GM12891 (cell line): ENCODE measurements around the gene ISYNA1.

Experiments used
- PAX5 ChIP-seq: IDR thresholded peaks from 2 replicates; pipeline ENCODE4 v1.6.1; 2011; ENCODE audit warnings: low read length, moderate library complexity, mild to moderate bottlenecking; ENCODE audit not compliant: insufficient read depth, severe bottlenecking
- POLR2A ChIP-seq: IDR thresholded peaks from 2 replicates; pipeline ENCODE4 v1.6.1; 2011; ENCODE audit warnings: low read depth, low read length, control low read depth
- POLR2AphosphoS5 ChIP-seq: IDR thresholded peaks from 2 replicates; pipeline ENCODE4 v1.6.1; 2011; ENCODE audit warnings: low read depth, low read length, control low read depth
- POU2F2 ChIP-seq: IDR thresholded peaks from 2 replicates; pipeline ENCODE4 v1.6.1; 2011; ENCODE audit warnings: low read depth, mild to moderate bottlenecking, control low read depth, low read length, moderate library complexity
- SPI1 ChIP-seq: IDR thresholded peaks from 2 replicates; pipeline ENCODE4 v1.6.1; 2011; ENCODE audit warnings: low read depth, low read length, control low read depth
- TAF1 ChIP-seq: IDR thresholded peaks from 2 replicates; pipeline ENCODE4 v1.6.1; 2011; ENCODE audit warnings: low read depth, low read length, control low read depth

- TF ChIP-seq SPI1 (no peak), TAF1 (no peak), POLR2AphosphoS5 (no peak), POLR2A (no peak), POU2F2 (no peak), PAX5 (no peak)
These were observed 23.0 kb upstream of the ISYNA1 start for GRCh38 chr19:18460900-18461299.
